ENCODE results near the gene OVAAL. TPM values are rescaled to one million over a fixed set of nuclear protein-coding genes. Genes with fewer than 3 reads are reported as not detected.

Gene OVAAL
- total RNA-seq, 2 donors from 2014 or later: 0.62 TPM; not detected in 1

GRCh38 chr1:180535418-180535999 lies 23.3 kb upstream of the OVAAL start:
- Histone ChIP-seq H3K27me3 (replicated peaks; ENCODE audit: insufficient read depth) (no peaks in the 10 kb centered on the region), H3K36me3 (no peaks in the 10 kb centered on the region), H3K4me3 (no peak overlapping the region), H3K4me1 (replicated peaks) (no peaks in the 10 kb centered on the region), H3K27ac (no peak overlapping the region), H3K9me3 (no peaks in the 10 kb centered on the region)
- 94% methylated on average over 5 of the region's 5 CpGs for WGBS
- DNase-seq (ENCODE audit: low spot score): no peak
- intact Hi-C loops (cut with DNase I): no loop called here
- TF ChIP-seq POLR2A (IDR thresholded peaks at IDR 0.05) (no peak), POLR2AphosphoS5 (IDR thresholded peaks at IDR 0.05) (no peak), CTCF (IDR thresholded peaks at IDR 0.05) (no peak)

- intact Hi-C loops (cut with DNase I): no loop called here
- TF ChIP-seq POLR2A (IDR thresholded peaks at IDR 0.05) (no peak), CTCF (IDR thresholded peaks at IDR 0.05) (no peak), POLR2AphosphoS5 (IDR thresholded peaks at IDR 0.05) (no peak)
These were observed 21.9 kb upstream of the OVAAL start for GRCh38 chr1:180536821-180537372.

GRCh38 chr1:180539136-180539535 lies 19.6 kb upstream of the OVAAL start:
- H3K36me3 ChIP-seq: no peaks in the 10 kb centered on the region
- intact Hi-C loops (cut with DNase I): no loop called here
- H3K9me3 ChIP-seq: no peaks in the 10 kb centered on the region
- no peak overlapping the region for H3K27ac ChIP-seq
- no peak for DNase-seq (ENCODE audit: low spot score)
- WGBS: 67% methylated on average over 7 of the region's 7 CpGs
- TF ChIP-seq POLR2A (IDR thresholded peaks at IDR 0.05): no peak
- no peak for TF ChIP-seq CTCF (IDR thresholded peaks at IDR 0.05)
- TF ChIP-seq POLR2AphosphoS5 (IDR thresholded peaks at IDR 0.05): no peak
- H3K4me3 ChIP-seq: no peak overlapping the region
- no peaks in the 10 kb centered on the region for H3K4me1 ChIP-seq (replicated peaks)
- no peaks in the 10 kb centered on the region for H3K27me3 ChIP-seq (replicated peaks; ENCODE audit: insufficient read depth)

More at GRCh38 chr1:180536821-180537372, 21.9 kb upstream of the OVAAL start:
- Histone ChIP-seq H3K27me3 (replicated peaks; ENCODE audit: insufficient read depth) (no peaks in the 10 kb centered on the region), H3K4me3 (no peak overlapping the region), H3K36me3 (no peaks in the 10 kb centered on the region), H3K4me1 (replicated peaks) (no peaks in the 10 kb centered on the region), H3K9me3 (no peaks in the 10 kb centered on the region), H3K27ac (no peak overlapping the region)
- WGBS: 91% methylated on average over 7 of the region's 7 CpGs
- DNase-seq (ENCODE audit: low spot score): no peak

GRCh38 chr1:180540697-180541594 lies 17.8 kb upstream of the OVAAL start:
- H3K4me1 ChIP-seq (replicated peaks): no peaks in the 10 kb centered on the region
- no peak for DNase-seq (ENCODE audit: low spot score)
- H3K4me3 ChIP-seq: no peak overlapping the region
- no peak overlapping the region for H3K27ac ChIP-seq
- 83% methylated on average over 14 of the region's 14 CpGs for WGBS
- no peaks in the 10 kb centered on the region for H3K9me3 ChIP-seq
- intact Hi-C loops (cut with DNase I): no loop called here
- no peaks in the 10 kb centered on the region for H3K27me3 ChIP-seq (replicated peaks; ENCODE audit: insufficient read depth)
- TF ChIP-seq CTCF (IDR thresholded peaks at IDR 0.05) (no peak), POLR2A (IDR thresholded peaks at IDR 0.05) (no peak)
- H3K36me3 ChIP-seq: no peaks in the 10 kb centered on the region
